ENCODE results near the gene NLGN1.

GRCh38 chr3:173711619-173712018 is 314.1 kb downstream of the NLGN1 start:
- TF ChIP-seq CTCF (IDR thresholded peaks at IDR 0.05): no peak
- no peak for TF ChIP-seq POLR2A (IDR thresholded peaks at IDR 0.05)

Measured in heart left ventricle (tissue), 13 donors.